GM18868 (cell line): ENCODE data around the gene TPCN2.

Experiments
- ATAC-seq: cut with Tn5 transposase; IDR thresholded peaks from one replicate; pipeline ENCODE4 v1.9.1; 2021; ENCODE audit warnings: mild to moderate bottlenecking, moderate library complexity; ENCODE audit not compliant: unreplicated experiment

The TPCN2 gene

GRCh38 chr11:69057236-69057635 is 8.5 kb downstream of the TPCN2 start:
- no peak for ATAC-seq

- ATAC-seq, result no peak
These were observed 9.1 kb downstream of the TPCN2 start for GRCh38 chr11:69057801-69058200.

- ATAC-seq, result no peak
These were observed 10.0 kb downstream of the TPCN2 start for GRCh38 chr11:69058511-69059270.

GRCh38 chr11:69059429-69059828 is 10.7 kb downstream of the TPCN2 start:
- no peak for ATAC-seq

GRCh38 chr11:69059985-69060384 is 11.3 kb downstream of the TPCN2 start:
- ATAC-seq, result no peak

- no peak for ATAC-seq
These were observed 12.3 kb downstream of the TPCN2 start for GRCh38 chr11:69060806-69061712.

GRCh38 chr11:69061713-69062053 is 13.0 kb downstream of the TPCN2 start:
- no peak for ATAC-seq

GRCh38 chr11:69062169-69062855 is 13.6 kb downstream of the TPCN2 start:
- ATAC-seq, result no peak

- ATAC-seq, result no peak
These were observed 14.3 kb downstream of the TPCN2 start for GRCh38 chr11:69062873-69063651.

- ATAC-seq, result no peak
These were observed 15.0 kb downstream of the TPCN2 start for GRCh38 chr11:69063652-69064260.

- ATAC-seq, result no peak
These were observed 15.7 kb downstream of the TPCN2 start for GRCh38 chr11:69064394-69064957.

GRCh38 chr11:69065147-69065710 is 16.5 kb downstream of the TPCN2 start:
- no peak for ATAC-seq

GRCh38 chr11:69066122-69067112 is 17.7 kb downstream of the TPCN2 start:
- no peak for ATAC-seq

- ATAC-seq, result no peak
These were observed 18.5 kb downstream of the TPCN2 start for GRCh38 chr11:69067200-69067599.

- ATAC-seq, result no peak
These were observed 22.5 kb downstream of the TPCN2 start for GRCh38 chr11:69071086-69071800.

- no peak for ATAC-seq
These were observed 23.2 kb downstream of the TPCN2 start for GRCh38 chr11:69071956-69072355.

GRCh38 chr11:69073469-69073868 is 24.7 kb downstream of the TPCN2 start:
- ATAC-seq, result no peak
